RWPE2 (cell line): ENCODE measurements around the gene ANO9.
A peak's percentile ranks its signal among the peaks of the same experiment; 100 is the strongest.

ENCODE experiments used
- ATAC-seq: fragments of 200-7000 bp; cut with Tn5 transposase; 3 replicates; pipeline ENCODE4 v1.9.1; 2021; ENCODE audit warnings: low read depth
- DNase-seq: peaks from one replicate; pipeline ENCODE4 v3.0.0-alpha.2; 2020; ENCODE audit warnings: low spot score
- H3K27ac ChIP-seq: fragments of 450-650 bp; 2 replicates; pipeline ENCODE4 v1.5.1; 2017; ENCODE audit warnings: mild to moderate bottlenecking; ENCODE audit not compliant: poor library complexity, severe bottlenecking
- H3K27me3 ChIP-seq: fragments of 250-450 bp; sonication (Bioruptor Pico); 2 replicates; pipeline ENCODE4 v1.5.1; 2021; ENCODE audit warnings: mild to moderate bottlenecking, moderate library complexity; ENCODE audit not compliant: insufficient read depth, poor library complexity, severe bottlenecking
- H3K36me3 ChIP-seq: fragments of 250-450 bp; sonication (Bioruptor Pico); 2 replicates; pipeline ENCODE4 v1.5.1; 2020; ENCODE audit warnings: low read depth, mild to moderate bottlenecking, moderate library complexity
- H3K4me1 ChIP-seq: fragments of 250-450 bp; sonication (Bioruptor Pico); 2 replicates; pipeline ENCODE4 v1.5.1; 2021; ENCODE audit warnings: mild to moderate bottlenecking, moderate library complexity; ENCODE audit not compliant: insufficient read depth, poor library complexity, severe bottlenecking
- H3K4me3 ChIP-seq: fragments of 250-450 bp; sonication (Bioruptor Pico); 2 replicates; pipeline ENCODE4 v1.5.1; 2021; ENCODE audit warnings: mild to moderate bottlenecking, moderate library complexity; ENCODE audit not compliant: severe bottlenecking
- H3K9me3 ChIP-seq: fragments of 250-450 bp; sonication (Bioruptor Pico); 2 replicates; pipeline ENCODE4 v1.5.1; 2021; ENCODE audit warnings: mild to moderate bottlenecking, moderate library complexity; ENCODE audit not compliant: severe bottlenecking
- CTCF ChIP-seq: fragments of 450-650 bp; IDR thresholded peaks from one replicate; pipeline ENCODE4 v1.5.1; 2017; ENCODE audit warnings: mild to moderate bottlenecking, moderate library complexity; ENCODE audit not compliant: poor library complexity, severe bottlenecking

Gene ANO9

GRCh38 chr11:452916-453527 is 11.2 kb upstream of the ANO9 start:
- Histone ChIP-seq H3K36me3 (peaks cover 17% of the 10 kb centered on the region; the same call in 1 of the 2 replicates), H3K27me3 (no peaks in the 10 kb centered on the region), H3K9me3 (no peaks in the 10 kb centered on the region), H3K27ac (no peak overlapping the region), H3K4me3 (no peak overlapping the region), H3K4me1 (no peaks in the 10 kb centered on the region)
- no peak for ATAC-seq
- TF ChIP-seq CTCF = no peak
- DNase-seq = no peak

- Histone ChIP-seq H3K27ac (no peak overlapping the region), H3K9me3 (no peaks in the 10 kb centered on the region), H3K27me3 (no peaks in the 10 kb centered on the region), H3K36me3 (peaks cover 17% of the 10 kb centered on the region; the same call in 1 of the 2 replicates), H3K4me1 (peaks cover 5% of the 10 kb centered on the region), H3K4me3 (no peak overlapping the region)
- TF ChIP-seq CTCF = no peak
- no peak for ATAC-seq
- DNase-seq = no peak
These were observed 10.5 kb upstream of the ANO9 start for GRCh38 chr11:452203-452744.

GRCh38 chr11:451738-452137 is 9.9 kb upstream of the ANO9 start:
- Histone ChIP-seq H3K9me3 (no peaks in the 10 kb centered on the region), H3K27ac (no peak overlapping the region), H3K27me3 (no peaks in the 10 kb centered on the region), H3K4me1 (peaks cover 5% of the 10 kb centered on the region), H3K4me3 (no peak overlapping the region), H3K36me3 (peaks cover 17% of the 10 kb centered on the region; the same call in 1 of the 2 replicates)
- no peak for TF ChIP-seq CTCF
- no peak for DNase-seq
- ATAC-seq = no peak

- Histone ChIP-seq H3K4me3 (peak overlapping the region; percentile 62), H3K9me3 (no peaks in the 10 kb centered on the region), H3K27me3 (no peaks in the 10 kb centered on the region), H3K27ac (peak overlapping the region; percentile 64), H3K4me1 (peaks cover 5% of the 10 kb centered on the region), H3K36me3 (peaks cover 17% of the 10 kb centered on the region; the same call in 1 of the 2 replicates)
- ATAC-seq (peak; percentile 10; the same call in 1 of the 3 replicates), DNase-seq (peak; percentile 80)
- peak; percentile 61 for TF ChIP-seq CTCF
These were observed 9.1 kb upstream of the ANO9 start for GRCh38 chr11:450809-451451.
